Lower leg skin (tissue), 4 donors: ENCODE measurements around the gene ECE1. TPM values are rescaled to one million over a fixed set of nuclear protein-coding genes. Genes with fewer than 3 reads are reported as not detected.

Experiments used
- DNase-seq, 2 donors: peaks; one replicate each; pipeline ENCODE4 v3.0.0-alpha.2; 2019; ENCODE audit warnings: low spot score in 2 of 2
- H3K4me3 ChIP-seq: fragments of 200-600 bp; sonication (generic); 2 replicates; pipeline ENCODE4 v1.5.1; 2017; ENCODE audit warnings: mild to moderate bottlenecking, low read depth; ENCODE audit not compliant: poor library complexity, severe bottlenecking
- POLR2A ChIP-seq, 2 donors: fragments of 450-650 bp; IDR thresholded peaks; one replicate each; pipeline ENCODE4 v1.6.1; 2016 to 2017; ENCODE audit warnings: antibody characterized with exemption in 2 of 2, mild to moderate bottlenecking in 1 of 2, moderate library complexity in 1 of 2
- WGBS, 2 donors: methylation state at CpG; one replicate each; pipeline ENCODE4 v1.1.5; 2018; 5-methylcytosine and 5-hydroxymethylcytosine counted together
- intact Hi-C: fragments of 100-400 bp; cut with DNase I; formaldehyde crosslinking; loops from one replicate; pipeline ENCODE4 v1.15.0; 2023; ENCODE audit warnings: low total_unique reads
- total RNA-seq, 4 donors: library from RNA; depleted of rRNA; stranded (reverse); fragments of >200 nt; gene quantifications; one replicate each; pipeline ENCODE4 v1.1.0, GENCODE V29; 2016
- TF ChIP-seq, protein P1 (sequence below), 3 donors: fragments of 450-650 bp; IDR thresholded peaks; one replicate each; pipeline ENCODE4 v1.5.1; 2016; ENCODE audit warnings: antibody characterized with exemption in 3 of 3, mild to moderate bottlenecking in 3 of 3, moderate library complexity in 2 of 3

Gene ECE1
- total RNA-seq, 4 donors from 2014 or later = 37.1 to 68.9 (median 48.3) TPM

DNA sequence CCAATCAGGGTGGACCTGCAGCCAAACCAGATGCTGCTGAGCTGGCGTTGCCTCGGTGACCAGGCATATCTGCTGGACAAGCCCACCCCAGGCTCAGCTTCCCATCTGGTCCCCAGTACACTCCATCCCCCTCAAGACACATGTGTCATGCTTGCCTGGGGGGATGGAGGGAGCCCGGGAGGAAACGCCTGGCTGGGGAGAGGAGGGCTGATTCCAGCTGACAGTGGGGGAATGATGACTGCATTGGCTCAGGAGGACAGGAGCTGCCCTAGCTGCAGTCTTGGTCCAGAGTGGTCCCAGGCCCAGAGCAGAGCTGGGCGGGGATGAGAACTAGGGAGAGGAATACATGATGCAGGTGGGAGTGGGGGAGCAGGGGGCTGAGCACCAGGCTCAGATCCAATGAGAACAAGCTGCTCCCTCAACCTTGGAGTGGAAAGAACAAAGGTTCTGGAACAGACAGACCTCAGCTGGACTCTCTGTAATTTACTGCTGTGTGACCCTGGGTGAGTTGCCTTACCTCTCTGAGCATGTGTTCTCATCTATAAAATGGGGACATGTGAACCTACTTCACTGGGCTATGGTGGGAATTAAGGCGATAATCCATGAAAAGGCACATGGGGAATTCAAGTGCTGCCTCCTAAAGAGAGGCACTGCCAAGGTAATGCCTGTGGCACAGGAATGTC lies 23.1 kb upstream of the ECE1 start:
- intact Hi-C loops = no loop called here
- peak in 1 of 2 donors; percentile 92 for DNase-seq

DNA sequence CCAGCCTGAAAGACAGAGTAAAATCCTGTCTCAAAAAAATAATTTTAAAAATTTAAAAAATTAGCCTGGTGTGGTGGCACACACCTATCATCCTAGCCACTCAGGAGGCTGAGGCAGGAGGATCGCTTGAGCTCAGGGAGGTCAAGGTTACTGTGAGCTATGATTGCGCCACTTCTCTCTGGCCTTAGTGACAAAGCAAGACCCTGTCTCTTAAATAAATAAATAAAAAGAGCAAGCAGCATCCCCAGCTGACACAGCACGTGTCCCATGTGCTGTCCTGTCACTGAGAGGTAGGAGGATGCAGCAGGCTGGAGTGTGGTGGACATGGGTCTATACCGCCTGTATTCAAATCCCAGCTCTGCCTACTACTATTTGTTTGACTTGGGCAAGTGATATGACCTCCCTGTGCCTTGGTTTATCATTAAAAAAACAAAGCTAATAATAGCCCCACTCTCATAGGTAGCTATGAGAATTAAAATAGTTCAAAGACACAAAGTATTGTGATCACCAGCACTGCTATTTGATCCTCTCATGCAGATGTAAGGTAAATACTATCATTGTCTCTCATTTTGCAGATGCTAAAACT lies 22.2 kb upstream of the ECE1 start:
- TF ChIP-seq, protein P1, sequence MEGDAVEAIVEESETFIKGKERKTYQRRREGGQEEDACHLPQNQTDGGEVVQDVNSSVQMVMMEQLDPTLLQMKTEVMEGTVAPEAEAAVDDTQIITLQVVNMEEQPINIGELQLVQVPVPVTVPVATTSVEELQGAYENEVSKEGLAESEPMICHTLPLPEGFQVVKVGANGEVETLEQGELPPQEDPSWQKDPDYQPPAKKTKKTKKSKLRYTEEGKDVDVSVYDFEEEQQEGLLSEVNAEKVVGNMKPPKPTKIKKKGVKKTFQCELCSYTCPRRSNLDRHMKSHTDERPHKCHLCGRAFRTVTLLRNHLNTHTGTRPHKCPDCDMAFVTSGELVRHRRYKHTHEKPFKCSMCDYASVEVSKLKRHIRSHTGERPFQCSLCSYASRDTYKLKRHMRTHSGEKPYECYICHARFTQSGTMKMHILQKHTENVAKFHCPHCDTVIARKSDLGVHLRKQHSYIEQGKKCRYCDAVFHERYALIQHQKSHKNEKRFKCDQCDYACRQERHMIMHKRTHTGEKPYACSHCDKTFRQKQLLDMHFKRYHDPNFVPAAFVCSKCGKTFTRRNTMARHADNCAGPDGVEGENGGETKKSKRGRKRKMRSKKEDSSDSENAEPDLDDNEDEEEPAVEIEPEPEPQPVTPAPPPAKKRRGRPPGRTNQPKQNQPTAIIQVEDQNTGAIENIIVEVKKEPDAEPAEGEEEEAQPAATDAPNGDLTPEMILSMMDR (IDR thresholded peaks at IDR 0.05) = no peak
- TF ChIP-seq POLR2A (IDR thresholded peaks at IDR 0.05) = no peak
- intact Hi-C loops = no loop called here
- DNase-seq = no peak
- no peak overlapping the region for H3K4me3 ChIP-seq
- 88 to 93% methylated on average over 4 of the region's 4 CpGs for WGBS, 2 donors

More for the DNA sequence above, 23.1 kb upstream of the ECE1 start:
- no peak for TF ChIP-seq POLR2A (IDR thresholded peaks at IDR 0.05)
- TF ChIP-seq, protein P1 (IDR thresholded peaks at IDR 0.05) = no peak
- H3K4me3 ChIP-seq = no peak overlapping the region
- WGBS, 2 donors = 49 to 51% methylated on average over 6 of the region's 6 CpGs

DNA sequence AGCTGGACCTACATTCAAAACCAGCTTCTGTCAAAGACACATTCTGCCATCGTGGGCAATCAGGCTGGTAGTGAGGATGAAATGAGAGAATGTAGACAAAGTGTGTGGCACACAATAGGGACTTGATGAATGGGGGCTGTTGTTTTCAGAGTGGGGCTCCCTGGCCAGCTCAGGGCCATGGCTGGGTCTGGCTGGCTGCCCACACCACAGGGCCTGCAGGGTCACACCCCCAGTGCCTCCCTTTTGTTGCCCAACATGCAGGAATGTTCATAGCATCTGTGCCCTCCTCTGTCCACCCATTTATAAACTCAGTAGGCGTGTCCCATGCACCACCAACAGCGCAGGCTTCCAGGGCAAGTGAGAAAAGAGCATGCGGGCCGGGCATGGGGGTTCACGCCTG lies 20.8 kb upstream of the ECE1 start:
- TF ChIP-seq POLR2A (IDR thresholded peaks at IDR 0.05) = no peak
- TF ChIP-seq, protein P1 (IDR thresholded peaks at IDR 0.05) = no peak

DNA sequence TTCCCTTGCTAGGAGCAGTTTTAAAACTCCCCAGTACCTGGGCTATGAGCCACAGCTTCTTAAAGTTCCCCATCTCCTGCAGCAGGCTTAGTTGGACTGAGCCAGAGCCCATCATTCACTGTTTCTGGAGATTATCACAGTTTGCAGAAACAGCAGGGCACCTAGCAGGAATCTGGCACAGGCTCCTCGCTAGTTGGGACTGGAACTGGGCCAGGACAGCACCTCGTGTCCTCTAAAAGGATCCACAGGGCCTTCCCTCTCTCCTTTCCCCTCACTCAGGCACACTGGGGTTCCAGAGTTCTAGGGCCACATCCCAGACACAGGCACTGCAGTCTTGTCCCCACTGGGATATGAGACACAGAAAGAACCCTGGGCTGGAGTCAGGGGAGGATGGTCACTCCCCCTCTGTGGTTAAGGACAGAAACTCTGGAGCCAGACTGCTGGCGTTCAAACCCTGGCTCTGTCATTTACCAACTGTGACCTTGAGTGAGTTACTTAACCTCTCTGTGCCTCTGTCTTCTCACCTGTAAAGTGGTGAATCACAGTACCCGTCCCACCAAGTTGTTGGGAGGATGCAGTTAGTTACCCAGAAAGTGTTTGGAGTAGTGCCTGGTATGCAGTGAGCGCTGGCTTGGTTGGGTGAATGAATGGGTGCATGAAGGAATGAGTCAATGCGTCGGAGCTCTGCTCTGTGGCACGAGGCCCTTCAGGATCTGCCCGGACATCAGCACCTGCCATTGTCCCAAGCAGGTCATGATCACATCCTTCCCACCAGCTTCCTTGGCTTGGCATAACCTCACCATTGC lies 18.8 kb upstream of the ECE1 start:
- no peak for TF ChIP-seq POLR2A (IDR thresholded peaks at IDR 0.05)
- TF ChIP-seq, protein P1 (IDR thresholded peaks at IDR 0.05) = no peak
- no peak for DNase-seq
- H3K4me3 ChIP-seq = no peak overlapping the region
- 30 to 45% methylated on average over 9 of the region's 9 CpGs for WGBS, 2 donors
- intact Hi-C loops = no loop called here

More for the DNA sequence above, 20.8 kb upstream of the ECE1 start:
- DNase-seq = no peak
- no peak overlapping the region for H3K4me3 ChIP-seq
- 83 to 86% methylated on average over 6 of the region's 6 CpGs for WGBS, 2 donors
- intact Hi-C loops = no loop called here

DNA sequence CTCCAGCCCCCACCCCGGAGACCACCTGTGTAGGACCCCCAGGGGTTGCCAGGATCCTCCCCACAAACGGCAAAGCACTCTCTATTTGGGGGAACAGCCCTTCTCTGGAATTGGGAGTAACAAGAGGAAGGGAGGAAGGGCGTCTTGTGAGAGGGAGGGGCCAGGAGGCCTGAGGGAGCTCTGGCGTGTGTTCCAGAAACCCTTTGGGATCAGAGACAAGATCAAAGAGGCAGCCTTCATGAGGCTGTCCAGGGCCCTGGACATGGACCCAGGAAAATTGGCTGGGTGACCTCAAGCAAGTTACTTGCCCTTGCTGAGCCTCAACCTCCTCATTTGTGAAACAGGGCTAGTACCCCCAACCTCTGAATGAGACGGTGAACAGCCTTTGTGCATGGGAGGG lies 18.1 kb upstream of the ECE1 start:
- intact Hi-C loops = no loop called here
- 32 to 50% methylated on average over 5 of the region's 5 CpGs for WGBS, 2 donors
- H3K4me3 ChIP-seq = no peak overlapping the region
- TF ChIP-seq POLR2A (IDR thresholded peaks at IDR 0.05) = no peak
- no peak for DNase-seq

DNA sequence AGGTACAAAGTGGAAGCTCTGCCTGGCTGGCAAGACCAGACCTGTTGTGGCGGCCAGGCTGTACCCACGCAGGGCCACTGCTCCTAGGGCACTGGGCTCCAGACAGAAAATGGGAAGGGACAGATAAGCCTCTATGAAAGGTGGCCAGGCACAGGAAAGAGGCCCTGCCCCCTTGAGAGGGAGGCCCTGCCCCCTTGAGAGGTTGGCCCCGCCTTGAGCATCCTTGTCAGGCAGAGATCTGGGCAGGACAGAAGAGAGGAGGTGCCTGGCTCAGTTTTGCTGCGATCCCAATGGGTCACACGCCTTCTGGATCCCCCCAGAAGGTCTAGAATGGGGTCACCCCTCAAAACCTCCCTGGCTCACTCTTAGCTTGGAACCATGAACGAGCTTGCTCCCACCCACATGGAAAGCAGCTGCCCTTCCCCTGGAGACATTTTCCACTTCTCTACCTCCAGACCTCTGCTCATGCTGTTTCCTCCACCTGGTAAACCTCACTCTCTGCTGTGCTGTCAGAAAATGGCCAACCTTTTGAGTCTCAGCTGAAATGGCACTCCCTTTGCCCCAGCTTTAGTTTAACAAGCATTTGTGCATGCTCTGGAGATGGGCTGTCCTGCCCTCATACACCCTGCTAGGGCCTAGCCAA lies 17.5 kb upstream of the ECE1 start:
- WGBS, 2 donors = 56 to 63% methylated on average over 6 of the region's 6 CpGs
- DNase-seq = no peak
- no peak overlapping the region for H3K4me3 ChIP-seq
- intact Hi-C loops = no loop called here
- TF ChIP-seq, protein P1 (IDR thresholded peaks at IDR 0.05) = no peak
- TF ChIP-seq POLR2A (IDR thresholded peaks at IDR 0.05) = no peak
